AG04450 (cell line): ENCODE data around the gene TAS1R3. TPM values are rescaled to one million over a fixed set of nuclear protein-coding genes. Genes with fewer than 3 reads are reported as not detected.

Experiments used
- CTCF ChIA-PET: fragments of 300-600, 350-600 bp; formaldehyde crosslinking; extraction: SDS; loops from one replicate; lab custom pipeline; 2022; ENCODE audit warnings: antibody characterized with exemption, inconsistent platforms; lab: Charles Lee
- POLR2A ChIA-PET: fragments of 350-600 bp; formaldehyde crosslinking; extraction: SDS; loops from one replicate; lab custom pipeline; 2021; ENCODE audit warnings: antibody characterized with exemption, inconsistent platforms; lab: Yijun Ruan, JAX
- DNase-seq: peaks from one replicate; pipeline ENCODE4 v3.0.0-alpha.2; 2011; ENCODE audit warnings: low read depth, low spot score
- H3K27ac ChIP-seq: one replicate; pipeline ENCODE4 v1.5.1; 2012; ENCODE audit warnings: low read depth, low read length, control low read depth
- H3K27me3 ChIP-seq: one replicate; pipeline ENCODE4 v1.6.0; 2012; ENCODE audit warnings: low read length; ENCODE audit not compliant: control insufficient read depth, insufficient read depth
- H3K4me3 ChIP-seq: 2 replicates; pipeline ENCODE4 v1.5.1; 2011; ENCODE audit warnings: mild to moderate bottlenecking, low read depth, low read length, control low read depth
- H3K9me3 ChIP-seq: 2 replicates; pipeline ENCODE4 v1.5.1; 2012; ENCODE audit warnings: low read length; ENCODE audit not compliant: control insufficient read depth, insufficient read depth
- CTCF ChIP-seq: IDR thresholded peaks from 2 replicates; pipeline ENCODE4 v1.5.1; 2011; ENCODE audit warnings: low read depth, low read length, control low read depth, inconsistent platforms
- polyA plus RNA-seq: library from polyadenylated mRNA; depleted of rRNA; stranded (reverse); fragments of >200 nt; gene quantifications from 2 replicates; pipeline ENCODE4 v1.2.3, GENCODE V29; 2011

TAS1R3 gene
- polyA plus RNA-seq, 1 experiment = 0.10 TPM

- Histone ChIP-seq H3K9me3 (peaks cover 17% of the 10 kb centered on the region; the same call in 1 of the 2 replicates), H3K27ac (no peak overlapping the region), H3K27me3 (no peaks in the 10 kb centered on the region), H3K4me3 (no peak overlapping the region)
- DNase-seq = no peak
- POLR2A ChIA-PET = interaction anchor here (0.7 kb wide), 1 partner anchor 171 kb away, joined by 3 read pairs; no protein-coding TSS in a partner anchor
- CTCF ChIA-PET = interaction anchor here (1.1 to 3.5 kb wide), 3 partner anchors 9 to 309 kb away, joined by 3 to 30 read pairs (median 3); no protein-coding TSS in a partner anchor
- no peak for TF ChIP-seq CTCF
Measured at GRCh38 chr1:1292442-1292779, 38.7 kb upstream of the TAS1R3 start.

DNA sequence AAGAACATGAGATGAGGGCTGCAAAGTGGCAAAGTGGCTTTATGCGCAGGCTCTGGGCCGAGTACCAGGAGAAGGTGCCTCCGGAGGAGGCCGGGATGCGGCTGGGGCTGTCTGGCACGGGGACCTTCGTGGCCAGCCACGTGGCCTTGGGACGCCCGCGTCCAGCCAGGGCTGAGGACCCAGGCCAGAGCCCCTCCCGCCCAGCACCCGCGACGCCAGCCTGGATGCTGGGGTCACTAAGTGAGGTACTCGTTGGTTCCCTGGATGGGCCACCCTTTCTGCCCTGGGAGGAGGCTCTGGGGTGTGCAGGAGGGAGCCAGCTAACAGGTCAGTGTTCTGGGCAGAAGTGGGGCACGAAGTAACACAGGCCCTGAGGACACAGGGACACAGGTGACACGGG is 38.2 kb upstream of the TAS1R3 start:
- Histone ChIP-seq H3K4me3 (no peak overlapping the region), H3K27ac (no peak overlapping the region), H3K9me3 (peaks cover 13% of the 10 kb centered on the region; the same call in 1 of the 2 replicates), H3K27me3 (no peaks in the 10 kb centered on the region)
- ChIA-PET CTCF (interaction anchor here (1.3 to 3.5 kb wide), 2 partner anchors 171 to 309 kb away, joined by 3 to 30 read pairs; no protein-coding TSS in a partner anchor), POLR2A (no interaction called here)
- no peak for DNase-seq
- TF ChIP-seq CTCF = no peak

DNA sequence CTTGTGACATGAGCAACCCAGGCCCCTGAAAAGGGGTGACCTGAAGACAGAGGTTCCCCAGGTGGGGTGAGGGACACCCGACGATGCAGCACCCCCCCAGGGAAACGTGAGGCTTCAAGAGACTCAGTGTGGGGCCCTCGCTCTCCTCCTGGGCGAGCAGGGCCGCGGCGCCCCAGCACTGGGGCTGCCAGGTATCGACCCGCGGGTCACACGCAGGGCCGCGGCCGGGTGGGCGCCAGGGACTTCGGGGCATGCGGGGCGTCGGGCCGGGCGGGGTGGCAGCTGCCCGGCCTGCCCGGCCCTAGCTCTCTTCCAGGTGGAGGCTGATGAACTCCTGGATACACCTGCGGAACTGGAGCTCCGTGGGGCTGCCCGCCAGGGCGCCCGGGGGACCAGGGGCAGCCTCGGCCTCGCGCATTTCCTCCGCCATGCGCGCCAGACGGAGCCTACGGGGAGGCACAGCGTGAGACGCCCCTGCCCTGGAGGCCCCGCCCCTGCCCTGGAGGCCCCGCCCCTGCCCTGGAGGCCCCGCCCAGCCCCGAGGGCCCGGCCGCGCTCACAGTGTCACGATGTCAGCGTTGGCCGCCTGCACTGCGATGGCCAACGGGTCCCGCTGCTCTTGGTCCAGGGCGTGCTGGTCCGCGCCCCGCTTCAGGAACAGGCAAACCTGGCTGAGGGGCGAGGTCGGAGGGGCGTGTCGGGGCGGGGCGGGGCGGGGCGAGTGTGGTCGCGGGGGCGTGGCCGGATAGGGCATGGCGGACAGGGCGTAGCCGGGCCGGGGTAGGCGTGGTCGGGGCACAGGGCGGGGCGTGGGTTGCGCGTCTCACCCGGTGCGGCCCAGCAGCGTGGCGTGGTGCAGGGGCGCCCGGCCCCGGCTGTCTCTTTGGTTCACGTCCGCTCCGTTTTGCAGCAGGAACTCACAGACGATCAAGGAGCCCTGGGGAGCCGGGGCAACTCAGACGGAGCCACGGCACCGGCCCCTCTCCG is 37.5 kb upstream of the TAS1R3 start:
- POLR2A ChIA-PET = no interaction called here

GRCh38 chr1:1294250-1294890 is 36.7 kb upstream of the TAS1R3 start:
- TF ChIP-seq CTCF = no peak
- H3K4me3 ChIP-seq = no peak overlapping the region
- no peaks in the 10 kb centered on the region for H3K27me3 ChIP-seq
- no peak for DNase-seq
- ChIA-PET CTCF (no interaction called here), POLR2A (interaction anchor here (0.9 kb wide), 1 partner anchor 11 kb away, joined by 3 read pairs; no protein-coding TSS in a partner anchor)
- H3K9me3 ChIP-seq = peaks cover 7% of the 10 kb centered on the region; the same call in 1 of the 2 replicates
- H3K27ac ChIP-seq = no peak overlapping the region

More for the DNA sequence above, 37.5 kb upstream of the TAS1R3 start:
- no peak for TF ChIP-seq CTCF
- Histone ChIP-seq H3K4me3 (no peak overlapping the region), H3K27ac (no peak overlapping the region), H3K27me3 (no peaks in the 10 kb centered on the region), H3K9me3 (peaks cover 8% of the 10 kb centered on the region; the same call in 1 of the 2 replicates)
- CTCF ChIA-PET = interaction anchor here (0.7 to 1.3 kb wide), 2 partner anchors 27 to 310 kb away, joined by 3 read pairs; no protein-coding TSS in a partner anchor
- DNase-seq = no peak
